GM18505 (cell line): ENCODE measurements around the gene HIF1AN.

Experiments used
- ATAC-seq: cut with Tn5 transposase; IDR thresholded peaks from one replicate; pipeline ENCODE4 v1.9.1; 2021; ENCODE audit not compliant: unreplicated experiment
- POLR2A ChIP-seq: IDR thresholded peaks from 4 replicates; pipeline ENCODE4 v1.6.1; 2011; ENCODE audit warnings: borderline replicate concordance; ENCODE audit not compliant: insufficient read depth, insufficient read length; ENCODE audit errors: extremely low read depth

Gene HIF1AN

DNA sequence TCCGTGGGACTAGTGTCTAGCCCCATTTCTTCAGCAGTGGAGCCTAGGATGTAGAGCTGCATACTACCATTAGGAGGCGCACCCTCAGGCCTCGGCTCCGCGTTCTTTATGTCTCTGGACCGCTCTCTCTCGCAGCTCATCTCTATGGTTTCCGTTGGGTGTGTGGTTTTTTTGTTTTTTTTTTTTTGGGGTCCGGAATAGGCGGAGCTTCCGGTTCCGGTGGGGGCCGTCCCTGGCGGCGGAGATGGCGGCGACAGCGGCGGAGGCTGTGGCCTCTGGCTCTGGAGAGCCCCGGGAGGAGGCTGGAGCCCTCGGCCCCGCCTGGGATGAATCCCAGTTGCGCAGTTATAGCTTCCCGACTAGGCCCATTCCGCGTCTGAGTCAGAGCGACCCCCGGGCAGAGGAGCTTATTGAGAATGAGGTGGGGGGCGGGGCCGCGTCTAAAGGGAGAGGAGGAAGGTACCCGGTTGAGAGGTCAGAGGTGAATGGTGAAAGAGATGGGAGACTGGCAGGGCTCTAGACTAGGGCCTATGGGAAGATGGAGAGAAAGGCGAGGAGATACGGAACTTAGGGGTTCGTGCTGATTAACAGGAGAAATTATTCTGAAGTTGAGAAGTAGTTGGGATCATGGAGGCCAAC lies at the start of gene HIF1AN:
Gene HIF1AN, plus strand, starts transcription at position 229 of the 639 bp plus-strand sequence. Its CDS starts 16 bp downstream, at position 245.
- peak; percentile 94 for ATAC-seq

DNA sequence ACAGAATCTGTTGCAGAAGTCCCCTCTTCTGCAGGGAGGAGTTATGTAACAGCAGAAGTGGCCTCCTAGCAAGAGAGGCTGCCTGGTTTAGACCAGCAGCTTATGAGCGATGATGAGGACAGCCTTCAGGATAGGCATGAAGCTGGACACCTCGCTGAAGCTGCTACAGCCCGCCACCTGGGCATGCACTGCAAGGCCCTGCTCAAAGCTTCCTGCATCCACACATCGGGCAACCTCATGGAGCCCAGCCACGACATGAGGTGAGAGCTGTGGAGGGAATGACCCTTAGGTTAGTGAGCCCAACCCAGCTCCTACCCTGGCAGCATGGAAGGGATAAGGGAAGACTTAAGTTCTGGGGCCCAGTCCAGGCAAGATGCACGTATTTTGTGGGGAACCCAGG lies 48.2 kb upstream of the HIF1AN start:
- no peak for ATAC-seq

More for the DNA sequence above, at the start of gene HIF1AN:
- TF ChIP-seq POLR2A: peak; percentile 96

DNA sequence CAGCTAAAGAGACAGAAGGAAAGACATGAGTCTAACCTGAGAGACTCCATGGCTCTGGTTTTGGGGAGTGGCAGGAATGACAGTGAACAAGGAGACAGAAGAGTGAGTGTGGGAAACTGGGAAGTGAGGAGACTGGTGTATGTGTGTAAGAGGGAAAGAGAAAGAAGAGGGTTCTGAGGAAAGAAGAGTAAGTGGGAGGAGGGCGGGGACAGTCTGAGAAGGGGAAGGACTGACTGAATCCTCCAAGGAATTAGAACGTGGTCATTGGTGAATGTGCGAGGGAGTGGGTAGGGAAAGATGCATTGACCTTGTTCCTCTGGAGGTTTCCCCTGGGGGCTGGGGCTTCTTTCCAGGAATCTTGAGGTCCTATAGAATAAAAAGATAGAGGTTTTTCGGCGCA lies 46.3 kb upstream of the HIF1AN start:
- no peak for ATAC-seq
- no peak for TF ChIP-seq POLR2A

More for the DNA sequence above, 48.2 kb upstream of the HIF1AN start:
- no peak for TF ChIP-seq POLR2A

DNA sequence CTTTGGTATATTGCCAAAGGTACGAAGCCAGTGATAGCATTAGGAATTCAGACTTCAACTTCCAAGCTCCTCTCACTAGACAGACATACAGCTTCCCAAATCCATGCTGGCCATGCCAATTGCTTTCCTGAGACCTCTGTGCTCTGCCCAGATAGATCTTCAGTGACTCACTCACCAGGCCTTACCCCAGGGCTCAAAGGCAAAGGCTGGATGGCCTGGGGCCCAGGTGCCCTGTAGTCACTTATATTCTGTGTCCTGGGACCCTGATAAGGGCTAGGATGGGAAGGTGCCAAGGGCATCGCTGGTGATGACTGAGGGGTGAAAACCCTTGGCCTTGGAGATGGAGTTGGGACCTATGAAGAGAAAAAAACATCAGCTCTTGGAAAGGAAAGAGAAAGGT lies 45.2 kb upstream of the HIF1AN start:
- ATAC-seq: no peak
- no peak for TF ChIP-seq POLR2A

DNA sequence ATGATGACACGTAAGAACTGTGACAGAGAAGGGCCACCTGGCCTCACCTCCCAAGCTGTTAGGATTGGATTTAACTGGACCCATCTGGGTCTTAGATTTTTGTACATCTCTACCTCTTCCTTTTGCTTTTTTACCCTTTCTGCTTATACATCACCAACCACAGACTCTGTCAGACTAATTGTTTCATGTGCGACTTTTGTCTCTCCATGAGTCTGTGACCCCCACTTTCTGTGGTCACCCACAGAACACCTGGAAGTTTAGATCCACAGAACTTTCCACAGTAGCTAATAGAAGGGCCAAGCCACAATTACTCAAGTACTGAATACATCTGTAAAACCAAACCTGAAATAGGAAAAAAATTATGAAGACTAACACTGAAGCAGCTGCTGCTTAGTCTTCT lies 39.2 kb upstream of the HIF1AN start:
- TF ChIP-seq POLR2A: no peak
- ATAC-seq: no peak

DNA sequence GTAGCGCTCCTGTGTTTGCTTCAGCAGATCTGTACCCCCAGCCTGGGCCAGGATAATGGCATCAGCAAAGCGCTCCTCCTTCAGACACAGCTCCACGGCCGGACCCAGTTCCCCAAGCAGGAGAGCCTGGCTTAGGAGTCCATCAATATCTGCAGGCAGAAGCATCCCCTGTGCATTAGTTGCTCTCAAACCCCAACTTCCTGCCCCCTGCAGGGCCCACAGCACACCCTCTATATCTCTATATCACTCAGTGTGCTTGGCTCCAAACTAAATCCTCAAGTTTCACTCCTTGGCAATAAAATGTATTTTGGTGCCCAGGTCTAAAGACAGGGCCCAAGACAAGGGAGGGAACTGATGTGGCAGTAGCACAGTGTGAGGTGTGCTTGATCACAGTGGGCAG lies 37.7 kb upstream of the HIF1AN start:
- no peak for TF ChIP-seq POLR2A
- ATAC-seq: no peak

DNA sequence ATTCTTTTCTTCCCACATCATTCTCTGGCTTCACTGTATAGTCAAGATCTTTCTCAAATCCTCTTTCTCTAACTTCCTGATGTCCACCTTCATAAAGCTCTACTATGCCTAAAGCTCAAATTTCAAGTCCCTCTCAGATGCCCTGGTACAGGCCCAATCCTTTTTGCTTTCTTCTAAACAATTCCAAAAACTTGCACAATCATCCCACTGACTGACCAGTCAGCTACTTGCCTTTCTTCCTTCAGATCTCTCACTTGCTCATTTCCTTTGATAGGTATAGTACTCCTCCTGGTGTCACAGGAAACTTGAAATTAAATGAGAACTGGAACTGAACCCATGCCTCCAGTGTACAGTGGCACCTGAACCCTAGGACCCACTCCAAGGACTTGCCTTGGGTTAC lies 34.3 kb upstream of the HIF1AN start:
- no peak for ATAC-seq
- no peak for TF ChIP-seq POLR2A

DNA sequence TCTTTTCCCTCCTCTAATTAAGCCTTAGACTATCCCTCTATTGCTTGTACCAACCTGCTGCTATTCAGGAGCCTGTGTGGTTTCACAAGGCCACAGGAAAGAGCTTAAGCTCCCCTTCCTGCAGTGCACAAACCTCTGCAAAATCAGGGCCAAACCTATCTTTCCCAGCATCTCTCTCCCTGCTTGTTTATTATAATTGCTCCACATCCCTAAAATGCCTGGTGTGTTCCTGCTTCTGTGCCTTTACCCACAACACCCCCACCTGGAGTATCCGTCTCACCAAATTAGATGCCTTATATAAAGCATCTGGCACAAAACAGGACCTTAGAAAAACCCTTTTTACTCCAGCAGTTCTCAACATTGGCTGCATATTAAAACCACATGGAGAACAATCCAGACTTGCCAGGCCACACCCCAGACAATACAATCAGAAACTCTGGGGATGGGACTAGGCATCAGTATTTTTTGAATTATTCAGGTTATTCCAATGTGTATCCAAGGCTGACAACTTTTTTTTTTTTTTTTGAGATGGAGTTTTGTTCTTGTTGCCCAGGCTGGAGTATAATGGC lies 32.7 kb upstream of the HIF1AN start:
- ATAC-seq: no peak
- no peak for TF ChIP-seq POLR2A

DNA sequence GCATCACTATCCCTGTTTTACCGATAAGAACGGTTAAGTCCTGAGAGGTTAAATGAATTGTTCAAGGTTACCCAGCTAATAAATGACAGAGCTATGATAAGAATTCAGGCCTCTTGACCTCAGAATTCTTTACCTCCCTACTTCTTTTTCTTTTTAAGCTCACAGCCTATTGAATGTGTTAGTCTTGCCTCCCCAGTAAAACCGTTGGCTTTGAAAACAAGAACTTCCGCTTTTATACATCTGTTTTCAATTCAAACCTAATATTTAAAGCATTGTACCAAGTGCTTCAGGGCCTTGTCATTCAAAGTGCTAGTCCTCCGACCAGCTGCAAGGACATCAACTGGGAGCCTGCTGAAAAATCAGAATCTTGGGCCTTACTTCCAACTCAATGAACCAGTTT lies 31.6 kb upstream of the HIF1AN start:
- no peak for TF ChIP-seq POLR2A
- ATAC-seq: no peak

DNA sequence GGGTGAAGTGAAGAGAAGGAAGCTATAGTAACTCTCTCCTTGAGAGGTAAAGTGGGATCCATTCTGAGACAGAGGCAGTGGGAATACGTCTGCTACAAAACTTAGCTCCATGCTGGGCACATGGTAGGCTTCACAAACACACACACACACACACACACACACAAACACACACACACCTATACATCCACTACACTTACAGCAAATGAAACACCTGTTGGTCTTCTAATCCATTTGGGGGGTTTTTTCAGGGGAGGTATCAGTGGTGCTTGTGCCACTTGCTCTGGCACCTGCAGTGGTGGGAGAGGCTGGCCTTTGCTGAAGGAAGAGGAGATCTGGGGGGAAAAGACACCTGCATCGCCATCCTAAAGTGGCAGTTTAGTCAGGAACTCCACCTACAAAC lies 30.6 kb upstream of the HIF1AN start:
- no peak for TF ChIP-seq POLR2A
- no peak for ATAC-seq

DNA sequence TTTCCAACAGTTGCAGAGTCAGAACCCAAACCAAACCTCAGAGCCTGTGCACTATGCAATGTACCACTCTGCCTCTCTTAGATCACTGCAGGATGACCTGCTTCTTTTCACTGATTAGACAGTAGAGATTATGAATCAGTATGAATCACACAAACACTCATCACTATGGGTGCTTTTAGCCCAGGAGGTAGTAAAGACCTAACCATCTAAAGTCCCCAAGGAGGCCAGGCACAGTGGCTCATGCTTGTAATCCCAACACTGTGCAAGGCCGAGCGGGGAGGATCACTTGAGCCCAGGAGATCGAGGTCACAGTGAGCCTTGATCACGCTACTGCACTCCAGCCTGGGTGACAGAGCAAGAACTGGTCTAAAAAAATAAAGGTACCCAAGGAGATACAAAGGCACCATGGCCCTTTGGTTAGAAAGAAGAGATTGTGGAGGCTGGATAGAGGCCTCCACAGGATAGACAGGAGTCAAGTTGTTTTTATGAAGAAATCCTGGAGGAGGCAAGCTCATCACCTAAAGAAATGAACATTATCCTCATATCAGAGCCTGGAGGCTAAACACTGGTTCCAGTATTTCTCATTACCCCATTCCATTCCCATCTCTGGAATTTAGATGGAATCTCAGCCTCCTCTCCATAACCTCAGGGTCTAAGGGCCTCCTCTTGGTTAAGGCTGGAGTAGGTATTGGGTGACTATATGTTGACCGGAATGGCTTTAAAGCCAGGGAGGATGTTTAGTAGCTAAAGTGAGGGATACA lies 29.0 kb upstream of the HIF1AN start:
- TF ChIP-seq POLR2A: no peak
- ATAC-seq: no peak

DNA sequence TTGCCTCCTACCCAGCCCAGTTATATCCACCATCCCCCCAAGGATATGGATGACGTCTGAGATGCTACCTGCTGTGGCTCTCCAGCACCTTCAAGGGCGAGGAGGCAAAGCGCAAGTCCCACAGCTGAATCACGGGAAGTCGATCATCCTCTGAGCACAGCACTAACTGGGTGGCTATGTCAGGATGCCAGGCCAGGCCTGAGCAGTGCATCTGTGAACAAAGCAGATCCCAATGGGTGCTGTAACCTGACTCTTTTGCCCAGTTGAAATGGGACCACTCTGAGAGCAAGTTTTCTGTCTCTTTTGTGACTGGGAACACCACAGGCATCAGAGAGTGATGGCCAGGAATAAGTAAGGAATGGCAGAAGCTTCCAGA lies 28.4 kb upstream of the HIF1AN start:
- TF ChIP-seq POLR2A: no peak
- ATAC-seq: no peak

DNA sequence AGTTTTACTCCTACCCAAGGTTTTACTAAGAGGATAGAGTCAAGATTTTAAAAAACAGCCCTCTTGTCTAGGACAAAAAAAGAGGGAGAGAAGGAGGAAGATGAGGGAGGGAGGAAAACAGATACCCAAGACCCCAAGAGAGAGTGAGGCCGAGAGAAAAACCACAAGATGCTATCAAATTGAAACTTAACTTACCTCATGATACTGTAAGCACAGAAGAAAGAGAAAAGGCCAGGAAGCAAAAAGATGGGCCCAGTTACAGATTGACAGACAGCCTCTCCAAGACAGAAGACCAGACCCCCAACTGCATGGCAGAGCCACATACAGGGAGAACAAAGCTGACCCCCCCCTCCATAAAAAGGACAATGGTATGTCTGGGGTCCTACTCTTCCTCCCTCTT lies 27.5 kb upstream of the HIF1AN start:
- no peak for ATAC-seq

DNA sequence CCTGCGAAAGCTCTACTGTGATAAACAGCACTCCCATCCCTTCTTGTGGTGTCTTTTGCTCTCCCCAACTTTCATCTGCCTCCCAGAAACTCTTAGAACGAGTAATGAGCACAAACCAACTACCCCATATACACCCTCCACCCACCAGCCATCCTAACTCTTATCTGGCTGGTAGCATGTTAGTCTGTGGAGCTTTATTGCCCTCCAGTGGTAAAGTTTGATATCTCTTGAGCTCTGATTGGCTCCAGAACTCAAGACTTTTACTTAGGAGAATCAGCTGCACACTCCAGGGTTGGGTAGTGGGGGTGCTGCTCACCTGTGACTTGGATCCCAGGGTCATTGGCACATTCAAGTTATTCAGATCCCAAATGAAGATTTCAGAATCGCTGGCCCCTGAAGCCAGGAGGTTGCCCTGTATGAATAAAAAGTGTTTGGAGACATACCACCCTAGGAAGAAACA lies 27.0 kb upstream of the HIF1AN start:
- no peak for TF ChIP-seq POLR2A
- no peak for ATAC-seq

More for the DNA sequence above, 27.5 kb upstream of the HIF1AN start:
- TF ChIP-seq POLR2A: no peak
